ENCODE results near the gene TTLL11. TPM values are rescaled to one million over a fixed set of nuclear protein-coding genes. Genes with fewer than 3 reads are reported as not detected.

TTLL11 gene
- polyA plus RNA-seq, 1 donor from 2014 or later = 8.0 TPM

GRCh38 chr9:122053064-122053463, 40.0 kb downstream of the TTLL11 start:
- TF ChIP-seq CTCF (IDR thresholded peaks at IDR 0.05; ENCODE audit: poor library complexity, severe bottlenecking) (no peak), POLR2AphosphoS5 (IDR thresholded peaks at IDR 0.05) (no peak), EZH2 (IDR thresholded peaks at IDR 0.05; ENCODE audit: borderline replicate concordance, insufficient read depth, low read length, poor library complexity, severe bottlenecking) (no peak), TAF1 (IDR thresholded peaks at IDR 0.05; ENCODE audit: low read depth) (no peak), REST (IDR thresholded peaks at IDR 0.05; ENCODE audit: borderline replicate concordance) (no peak), RAD21 (conservative IDR thresholded peaks at IDR 0.05) (no peak), MXI1 (conservative IDR thresholded peaks at IDR 0.05; ENCODE audit: poor library complexity, severe bottlenecking) (no peak), SMC3 (conservative IDR thresholded peaks at IDR 0.05; ENCODE audit: poor library complexity) (no peak), EP300 (conservative IDR thresholded peaks at IDR 0.05; ENCODE audit: poor library complexity, severe bottlenecking) (no peak)
- Histone ChIP-seq H3K79me2 (replicated peaks; ENCODE audit: insufficient read depth, low read length) (no peaks in the 10 kb centered on the region), H3F3A (ENCODE audit: insufficient read depth, low read length, poor library complexity, severe bottlenecking) (no peaks in the 10 kb centered on the region), H3K4me2 (ENCODE audit: low read length) (no peak overlapping the region), H3K9ac (ENCODE audit: low read length) (no peak overlapping the region), H3K27ac (ENCODE audit: low read length) (no peak overlapping the region), H3K36me3 (ENCODE audit: insufficient read depth, low read length) (no peaks in the 10 kb centered on the region), H2AFZ (ENCODE audit: low read depth, low read length) (no peak overlapping the region), H3K4me3 (ENCODE audit: low read length) (no peak overlapping the region), H3K27me3 (ENCODE audit: insufficient read depth, low read depth, low read length) (no peaks in the 10 kb centered on the region), H4K20me1 (ENCODE audit: insufficient read depth) (no peaks in the 10 kb centered on the region), H3K9me2 (ENCODE audit: insufficient read depth, low read length) (no peaks in the 10 kb centered on the region), H3K9me3 (ENCODE audit: low read length) (no peaks in the 10 kb centered on the region)

- no peaks in the 10 kb centered on the region for H3K9me3 ChIP-seq (ENCODE audit: low read length)
- H3K4me2 ChIP-seq (ENCODE audit: low read length) = no peak overlapping the region
- H2AFZ ChIP-seq (ENCODE audit: low read depth, low read length) = no peak overlapping the region
- H3K4me3 ChIP-seq (ENCODE audit: low read length) = no peak overlapping the region
- H3K9ac ChIP-seq (ENCODE audit: low read length) = no peak overlapping the region
- H3F3A ChIP-seq (ENCODE audit: insufficient read depth, low read length, poor library complexity, severe bottlenecking) = no peaks in the 10 kb centered on the region
- no peak for TF ChIP-seq CTCF (IDR thresholded peaks at IDR 0.05; ENCODE audit: poor library complexity, severe bottlenecking)
- TF ChIP-seq RAD21 (conservative IDR thresholded peaks at IDR 0.05) = no peak
- TF ChIP-seq TAF1 (IDR thresholded peaks at IDR 0.05; ENCODE audit: low read depth) = no peak
- no peak for TF ChIP-seq EP300 (conservative IDR thresholded peaks at IDR 0.05; ENCODE audit: poor library complexity, severe bottlenecking)
- TF ChIP-seq POLR2AphosphoS5 (IDR thresholded peaks at IDR 0.05) = no peak
- TF ChIP-seq EZH2 (IDR thresholded peaks at IDR 0.05; ENCODE audit: borderline replicate concordance, insufficient read depth, low read length, poor library complexity, severe bottlenecking) = no peak
- no peak for TF ChIP-seq MXI1 (conservative IDR thresholded peaks at IDR 0.05; ENCODE audit: poor library complexity, severe bottlenecking)
- no peaks in the 10 kb centered on the region for H3K36me3 ChIP-seq (ENCODE audit: insufficient read depth, low read length)
- H3K79me2 ChIP-seq (replicated peaks; ENCODE audit: insufficient read depth, low read length) = no peaks in the 10 kb centered on the region
- no peaks in the 10 kb centered on the region for H3K9me2 ChIP-seq (ENCODE audit: insufficient read depth, low read length)
- H3K27ac ChIP-seq (ENCODE audit: low read length) = no peak overlapping the region
- H3K27me3 ChIP-seq (ENCODE audit: insufficient read depth, low read depth, low read length) = no peaks in the 10 kb centered on the region
- no peaks in the 10 kb centered on the region for H4K20me1 ChIP-seq (ENCODE audit: insufficient read depth)
These were observed 41.5 kb downstream of the TTLL11 start for GRCh38 chr9:122051351-122052321.
